ENCODE results near the gene ATF2. TPM values are rescaled to one million over a fixed set of nuclear protein-coding genes. Genes with fewer than 3 reads are reported as not detected.

ATF2 gene
- total RNA-seq, 2 donors from 2014 or later: 35.9 to 56.4 TPM

- H3K9me3 ChIP-seq: no peaks in the 10 kb centered on the region
- 74% methylated on average over 2 of the region's 2 CpGs for WGBS
- no peak for DNase-seq (ENCODE audit: low spot score)
- no peak for TF ChIP-seq POLR2AphosphoS5 (IDR thresholded peaks at IDR 0.05)
- no peak for TF ChIP-seq CTCF (IDR thresholded peaks at IDR 0.05)
- no peak for TF ChIP-seq POLR2A (IDR thresholded peaks at IDR 0.05)
- no peaks in the 10 kb centered on the region for H3K36me3 ChIP-seq
- no peak overlapping the region for H3K27ac ChIP-seq
- H3K27me3 ChIP-seq (replicated peaks; ENCODE audit: insufficient read depth): no peaks in the 10 kb centered on the region
- H3K4me1 ChIP-seq (replicated peaks): no peaks in the 10 kb centered on the region
- intact Hi-C loops (cut with DNase I): no loop called here
- no peak overlapping the region for H3K4me3 ChIP-seq
Measured at GRCh38 chr2:175135862-175136261, 32.1 kb downstream of the ATF2 start.

- Histone ChIP-seq H3K4me3 (no peak overlapping the region), H3K9me3 (no peaks in the 10 kb centered on the region), H3K27ac (no peak overlapping the region), H3K27me3 (replicated peaks; ENCODE audit: insufficient read depth) (no peaks in the 10 kb centered on the region), H3K4me1 (replicated peaks) (no peaks in the 10 kb centered on the region), H3K36me3 (no peaks in the 10 kb centered on the region)
- WGBS: 79% methylated on average over 3 of the region's 3 CpGs
- intact Hi-C loops (cut with DNase I): no loop called here
- TF ChIP-seq POLR2A (IDR thresholded peaks at IDR 0.05) (no peak), POLR2AphosphoS5 (IDR thresholded peaks at IDR 0.05) (no peak), CTCF (IDR thresholded peaks at IDR 0.05) (no peak)
- DNase-seq (ENCODE audit: low spot score): no peak
Measured at GRCh38 chr2:175135177-175135576, 32.8 kb downstream of the ATF2 start.

DNA sequence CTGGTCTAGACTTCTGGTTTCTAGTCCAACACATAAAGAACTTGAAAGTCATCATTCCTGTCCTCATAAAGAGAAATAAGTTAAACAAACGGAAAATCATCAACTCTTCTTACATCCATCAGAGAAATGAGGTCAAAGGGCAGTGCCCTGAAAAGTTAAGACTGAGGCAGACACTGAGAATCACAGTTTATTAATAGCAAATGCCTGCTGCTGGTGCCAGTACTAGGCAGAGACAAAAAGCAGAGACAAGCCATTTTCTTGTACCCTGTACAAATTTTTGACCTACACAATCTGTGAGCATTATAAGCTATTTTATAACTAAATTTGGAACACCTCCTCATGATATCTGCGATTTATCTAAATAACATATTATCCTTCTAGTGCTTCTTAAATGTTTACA lies 36.8 kb downstream of the ATF2 start:
- no peaks in the 10 kb centered on the region for H3K4me1 ChIP-seq (replicated peaks)
- no peak overlapping the region for H3K27ac ChIP-seq
- intact Hi-C loops (cut with DNase I): no loop called here
- H3K27me3 ChIP-seq (replicated peaks; ENCODE audit: insufficient read depth): no peaks in the 10 kb centered on the region
- 74% methylated on average over 2 of the region's 2 CpGs for WGBS
- H3K4me3 ChIP-seq: no peak overlapping the region
- DNase-seq (ENCODE audit: low spot score): no peak
- TF ChIP-seq POLR2AphosphoS5 (IDR thresholded peaks at IDR 0.05) (no peak), CTCF (IDR thresholded peaks at IDR 0.05) (no peak), POLR2A (IDR thresholded peaks at IDR 0.05) (no peak)
- no peaks in the 10 kb centered on the region for H3K36me3 ChIP-seq
- H3K9me3 ChIP-seq: no peaks in the 10 kb centered on the region

DNA sequence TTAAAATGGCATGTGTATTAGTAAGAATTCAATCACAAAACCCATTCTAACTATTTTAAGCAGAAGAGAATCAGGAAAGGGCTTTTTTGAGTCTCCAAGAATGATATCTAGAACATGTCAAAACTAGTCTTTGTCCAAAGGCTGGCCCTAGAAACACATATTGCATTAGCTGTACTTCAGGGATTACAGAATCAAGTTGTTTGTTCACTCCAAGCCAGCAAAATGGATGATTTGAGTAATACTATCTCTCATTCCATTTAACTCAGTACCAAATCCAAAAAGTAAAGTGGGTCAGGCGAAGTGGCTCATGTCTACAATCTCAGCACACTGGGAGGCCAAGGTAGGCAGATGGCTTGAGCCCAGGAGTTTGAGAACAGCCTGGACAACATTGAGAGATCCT lies 41.3 kb downstream of the ATF2 start:
- H3K4me3 ChIP-seq: no peak overlapping the region
- H3K4me1 ChIP-seq (replicated peaks): no peaks in the 10 kb centered on the region
- WGBS: 100% methylated on average over 1 of the region's 1 CpG
- H3K27me3 ChIP-seq (replicated peaks; ENCODE audit: insufficient read depth): no peaks in the 10 kb centered on the region
- H3K27ac ChIP-seq: no peak overlapping the region
- intact Hi-C loops (cut with DNase I): no loop called here
- no peak for DNase-seq (ENCODE audit: low spot score)
- no peaks in the 10 kb centered on the region for H3K9me3 ChIP-seq
- TF ChIP-seq CTCF (IDR thresholded peaks at IDR 0.05) (no peak), POLR2A (IDR thresholded peaks at IDR 0.05) (no peak), POLR2AphosphoS5 (IDR thresholded peaks at IDR 0.05) (no peak)
- H3K36me3 ChIP-seq: no peaks in the 10 kb centered on the region

GRCh38 chr2:175123254-175123653 lies 44.7 kb downstream of the ATF2 start:
- H3K4me1 ChIP-seq (replicated peaks): no peaks in the 10 kb centered on the region
- H3K9me3 ChIP-seq: no peaks in the 10 kb centered on the region
- H3K27me3 ChIP-seq (replicated peaks; ENCODE audit: insufficient read depth): no peaks in the 10 kb centered on the region
- H3K36me3 ChIP-seq: no peaks in the 10 kb centered on the region
- intact Hi-C loops (cut with DNase I): no loop called here
- WGBS: 95% methylated on average over 3 of the region's 3 CpGs
- no peak overlapping the region for H3K4me3 ChIP-seq
- DNase-seq (ENCODE audit: low spot score): no peak
- H3K27ac ChIP-seq: no peak overlapping the region
- TF ChIP-seq POLR2A (IDR thresholded peaks at IDR 0.05) (no peak), POLR2AphosphoS5 (IDR thresholded peaks at IDR 0.05) (no peak)
